Neural cell (in vitro differentiated cells): ENCODE results near the gene SLC9A2. TPM values are rescaled to one million over a fixed set of nuclear protein-coding genes. Genes with fewer than 3 reads are reported as not detected.

ENCODE experiments used
- H2AFZ ChIP-seq: fragments of 200-600, 300-800 bp; sonication (generic), shearing (Covaris generic); 2 replicates; pipeline ENCODE4 v1.6.0; 2014; ENCODE audit warnings: low read depth, mild to moderate bottlenecking, antibody characterized with exemption, low read length, moderate library complexity
- H3F3A ChIP-seq: fragments of 200-600 bp; shearing (Covaris generic); 2 replicates; pipeline ENCODE4 v1.6.1; 2016; ENCODE audit warnings: mild to moderate bottlenecking, moderate library complexity, mixed read lengths, antibody characterized with exemption, low read length; ENCODE audit not compliant: insufficient read depth, poor library complexity, severe bottlenecking
- H3K27ac ChIP-seq: fragments of 200-600, 300-800 bp; sonication (generic), shearing (Covaris generic); 2 replicates; pipeline ENCODE4 v1.5.1; 2014; ENCODE audit warnings: mild to moderate bottlenecking, low read length, moderate library complexity
- H3K27me3 ChIP-seq: fragments of 300-800, 200-600 bp; sonication (generic), shearing (Covaris generic); 2 replicates; pipeline ENCODE4 v1.6.0; 2014; ENCODE audit warnings: mild to moderate bottlenecking, low read depth, low read length, moderate library complexity; ENCODE audit not compliant: insufficient read depth
- H3K36me3 ChIP-seq: fragments of 300-800, 200-600 bp; sonication (generic), shearing (Covaris generic); 2 replicates; pipeline ENCODE4 v1.5.1; 2014; ENCODE audit warnings: mild to moderate bottlenecking, antibody characterized with exemption, low read length, moderate library complexity; ENCODE audit not compliant: insufficient read depth
- H3K4me2 ChIP-seq: fragments of 300-800, 200-600 bp; sonication (generic), shearing (Covaris generic); 2 replicates; pipeline ENCODE4 v1.6.0; 2014; ENCODE audit warnings: mild to moderate bottlenecking, low read length
- H3K4me3 ChIP-seq: fragments of 300-800, 200-600 bp; sonication (generic), shearing (Covaris generic); 2 replicates; pipeline ENCODE4 v1.5.1; 2014; ENCODE audit warnings: mild to moderate bottlenecking, low read length, moderate library complexity
- H3K79me2 ChIP-seq: fragments of 200-600 bp; shearing (Covaris generic); replicated peaks from 2 replicates; pipeline ENCODE4 v1.6.0; 2014; ENCODE audit warnings: mild to moderate bottlenecking, low read length, moderate library complexity; ENCODE audit not compliant: insufficient read depth
- H3K9ac ChIP-seq: fragments of 300-800, 200-600 bp; sonication (generic), shearing (Covaris generic); 2 replicates; pipeline ENCODE4 v1.6.1; 2016; ENCODE audit warnings: mild to moderate bottlenecking, low read length, mixed read lengths
- H3K9me2 ChIP-seq: fragments of 200-600 bp; shearing (Covaris generic); 2 replicates; pipeline ENCODE4 v1.6.1; 2016; ENCODE audit warnings: mild to moderate bottlenecking, low read length, mixed read lengths; ENCODE audit not compliant: insufficient read depth
- H3K9me3 ChIP-seq: fragments of 200-600, 300-800 bp; sonication (generic), shearing (Covaris generic); 2 replicates; pipeline ENCODE4 v1.6.1; 2016; ENCODE audit warnings: mild to moderate bottlenecking, mixed run types, low read length, moderate library complexity, mixed read lengths
- H4K20me1 ChIP-seq: fragments of 200-600 bp; shearing (Covaris generic); 2 replicates; pipeline ENCODE4 v1.6.1; 2016; ENCODE audit warnings: mild to moderate bottlenecking, mixed run types; ENCODE audit not compliant: insufficient read depth
- CTCF ChIP-seq: fragments of 450-650 bp; IDR thresholded peaks from 2 replicates; pipeline ENCODE4 v1.5.1; 2014; ENCODE audit warnings: antibody characterized with exemption, mild to moderate bottlenecking, moderate library complexity; ENCODE audit not compliant: poor library complexity, severe bottlenecking
- EP300 ChIP-seq: fragments of 450-650 bp; conservative IDR thresholded peaks from 2 replicates; pipeline ENCODE4 v1.6.1; 2014; ENCODE audit warnings: antibody characterized with exemption, mild to moderate bottlenecking, moderate library complexity; ENCODE audit not compliant: poor library complexity, severe bottlenecking
- EZH2 ChIP-seq: fragments of 200-600, 300-800 bp; shearing (Covaris generic), sonication (generic); IDR thresholded peaks from 2 replicates; pipeline ENCODE4 v1.6.1; 2014; ENCODE audit warnings: antibody characterized with exemption, low read length, borderline replicate concordance, mild to moderate bottlenecking; ENCODE audit not compliant: insufficient read depth, poor library complexity, severe bottlenecking
- MXI1 ChIP-seq: fragments of 450-650 bp; conservative IDR thresholded peaks from 2 replicates; pipeline ENCODE4 v1.6.1; 2014; ENCODE audit warnings: antibody characterized with exemption, mild to moderate bottlenecking; ENCODE audit not compliant: poor library complexity, severe bottlenecking
- POLR2AphosphoS5 ChIP-seq: IDR thresholded peaks from 2 replicates; pipeline ENCODE4 v1.6.1; 2012
- RAD21 ChIP-seq: fragments of 450-650 bp; conservative IDR thresholded peaks from 2 replicates; pipeline ENCODE4 v1.6.1; 2014; ENCODE audit warnings: antibody characterized with exemption, mild to moderate bottlenecking, moderate library complexity
- REST ChIP-seq: IDR thresholded peaks from 2 replicates; pipeline ENCODE4 v1.6.1; 2012; ENCODE audit warnings: borderline replicate concordance
- SMC3 ChIP-seq: fragments of 450-650 bp; conservative IDR thresholded peaks from 2 replicates; pipeline ENCODE4 v1.6.1; 2014; ENCODE audit warnings: antibody characterized with exemption, mild to moderate bottlenecking, moderate library complexity; ENCODE audit not compliant: poor library complexity
- TAF1 ChIP-seq: IDR thresholded peaks from 2 replicates; pipeline ENCODE4 v1.6.1; 2012; ENCODE audit warnings: low read depth
- polyA plus RNA-seq: library from polyadenylated mRNA; depleted of rRNA; stranded (reverse); fragments of >200 nt; gene quantifications from 2 replicates; pipeline ENCODE4 v1.2.3, GENCODE V29; 2014

SLC9A2 gene
- polyA plus RNA-seq, 1 donor from 2014 or later = 0.09 TPM

- H3K4me3 ChIP-seq = no peak overlapping the region
- no peak overlapping the region for H2AFZ ChIP-seq
These were observed 31.0 kb upstream of the SLC9A2 start for GRCh38 chr2:102588213-102588939.

GRCh38 chr2:102589444-102589843 lies 29.9 kb upstream of the SLC9A2 start:
- Histone ChIP-seq H3K9me3 (no peaks in the 10 kb centered on the region), H3K79me2 (no peaks in the 10 kb centered on the region), H3F3A (no peaks in the 10 kb centered on the region), H2AFZ (no peak overlapping the region), H3K27ac (no peak overlapping the region), H3K9ac (no peak overlapping the region), H3K9me2 (no peaks in the 10 kb centered on the region), H3K4me2 (no peak overlapping the region), H3K4me3 (no peak overlapping the region), H3K27me3 (no peaks in the 10 kb centered on the region), H3K36me3 (no peaks in the 10 kb centered on the region), H4K20me1 (no peaks in the 10 kb centered on the region)
- TF ChIP-seq SMC3 (no peak), EZH2 (no peak), EP300 (no peak), RAD21 (no peak), CTCF (no peak), POLR2AphosphoS5 (no peak), MXI1 (no peak)

More at GRCh38 chr2:102588213-102588939, 31.0 kb upstream of the SLC9A2 start:
- Histone ChIP-seq H4K20me1 (no peaks in the 10 kb centered on the region), H3K79me2 (no peaks in the 10 kb centered on the region), H3K9me2 (no peaks in the 10 kb centered on the region), H3K9ac (no peak overlapping the region), H3F3A (no peaks in the 10 kb centered on the region), H3K27ac (no peak overlapping the region), H3K9me3 (no peaks in the 10 kb centered on the region), H3K36me3 (no peaks in the 10 kb centered on the region), H3K27me3 (no peaks in the 10 kb centered on the region), H3K4me2 (no peak overlapping the region)
- no peak for TF ChIP-seq RAD21
- TF ChIP-seq CTCF = no peak
- no peak for TF ChIP-seq SMC3
- TF ChIP-seq TAF1 = no peak
- no peak for TF ChIP-seq MXI1
- no peak for TF ChIP-seq EP300
- TF ChIP-seq POLR2AphosphoS5 = no peak
- TF ChIP-seq EZH2 = no peak
- no peak for TF ChIP-seq REST
